ENCODE data around the gene SLC35B1.
"Not testable (repeated sequence)": the region's sequence is repeated elsewhere in the genome, so short reads cannot be mapped to it uniquely, and the experiment has no call there.

SLC35B1 gene

GRCh38 chr17:49699966-49700575, 7.7 kb downstream of the SLC35B1 start:
- no peak for FAIRE-seq

- no peak for FAIRE-seq
Measured at GRCh38 chr17:49698005-49698404, 9.8 kb downstream of the SLC35B1 start.

- no peak for FAIRE-seq
Measured at GRCh38 chr17:49696233-49696761, 11.5 kb downstream of the SLC35B1 start.

- FAIRE-seq: no peak
Measured at GRCh38 chr17:49695698-49696232, 12.0 kb downstream of the SLC35B1 start.

- FAIRE-seq: no peak
Measured at GRCh38 chr17:49694847-49695697, 12.7 kb downstream of the SLC35B1 start.

GRCh38 chr17:49692751-49693150, 15.0 kb downstream of the SLC35B1 start:
- no peak for FAIRE-seq

- FAIRE-seq: no peak
Measured at GRCh38 chr17:49691677-49692191, 16.0 kb downstream of the SLC35B1 start.

GRCh38 chr17:49691086-49691676, 16.6 kb downstream of the SLC35B1 start:
- FAIRE-seq: no peak

- FAIRE-seq: no peak
Measured at GRCh38 chr17:49690256-49690655, 17.5 kb downstream of the SLC35B1 start.

- no peak for FAIRE-seq
Measured at GRCh38 chr17:49688848-49689247, 18.9 kb downstream of the SLC35B1 start.

- no peak for FAIRE-seq
Measured at GRCh38 chr17:49687878-49688491, 19.8 kb downstream of the SLC35B1 start.

- no peak for FAIRE-seq
Measured at GRCh38 chr17:49681106-49681979, 26.4 kb downstream of the SLC35B1 start.

GRCh38 chr17:49680314-49680713, 27.4 kb downstream of the SLC35B1 start:
- no peak for FAIRE-seq

- FAIRE-seq: no peak
Measured at GRCh38 chr17:49677933-49678847, 29.6 kb downstream of the SLC35B1 start, which contains the start of gene SPOP. TSS of gene SPOP (minus strand) at chr17:49678097. CDS start at chr17:49622810, 55,287 bp downstream.

GRCh38 chr17:49677134-49677932, 30.4 kb downstream of the SLC35B1 start:
- FAIRE-seq: no peak

- no peak for FAIRE-seq
Measured at GRCh38 chr17:49676276-49676868, 31.4 kb downstream of the SLC35B1 start.

GRCh38 chr17:49674507-49674906, 33.3 kb downstream of the SLC35B1 start:
- FAIRE-seq: no peak

GRCh38 chr17:49673679-49674078, 34.1 kb downstream of the SLC35B1 start:
- FAIRE-seq: not testable (repeated sequence)

- FAIRE-seq: no peak
Measured at GRCh38 chr17:49670641-49671040, 37.1 kb downstream of the SLC35B1 start.

All from colon (tissue), 2 donors.